SKM-1 (cell line): ENCODE data around the gene ACOXL.
"Not testable (repeated sequence)": the region's sequence is repeated elsewhere in the genome, so short reads cannot be mapped to it uniquely, and the experiment has no call there.

Experiments
- DNase-seq: peaks from one replicate; lab custom pipeline; 2025; ENCODE audit not compliant: unreplicated experiment; lab: John Stamatoyannopoulos, UW

ACOXL gene

DNA sequence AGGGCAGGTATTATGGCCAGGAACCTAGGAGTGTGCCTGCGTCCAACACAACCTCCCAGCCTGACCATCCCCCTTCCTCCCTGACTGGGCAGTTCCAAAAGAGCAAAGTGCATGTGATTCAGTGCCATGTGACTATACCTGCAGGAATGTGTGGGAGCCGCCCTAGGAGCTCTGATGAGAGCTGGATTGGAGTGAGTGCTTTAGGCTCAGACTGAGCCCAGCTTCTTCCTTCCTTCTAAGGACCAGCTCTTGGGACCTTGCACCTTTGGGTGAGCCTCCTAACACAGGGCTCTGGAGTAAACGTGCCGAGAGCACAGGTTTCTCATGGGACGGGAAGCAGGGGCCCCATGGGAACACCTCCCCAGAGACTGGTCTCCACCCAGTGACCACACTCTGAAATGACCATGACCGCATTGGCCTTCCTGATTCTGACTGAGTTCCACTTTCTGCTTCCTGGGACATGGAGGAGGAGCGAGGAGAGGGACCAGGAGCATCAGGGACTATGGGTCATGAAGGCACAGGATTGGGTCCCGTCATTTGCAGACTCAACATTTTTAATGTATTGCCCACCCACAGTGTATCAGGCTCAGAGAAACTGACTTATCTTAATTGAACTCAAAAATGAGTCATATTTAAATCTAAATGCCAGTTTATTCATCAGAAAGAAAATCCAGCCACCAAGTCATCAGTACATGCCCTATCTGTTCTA lies 300.5 kb downstream of the ACOXL start:
- no peak for DNase-seq

DNA sequence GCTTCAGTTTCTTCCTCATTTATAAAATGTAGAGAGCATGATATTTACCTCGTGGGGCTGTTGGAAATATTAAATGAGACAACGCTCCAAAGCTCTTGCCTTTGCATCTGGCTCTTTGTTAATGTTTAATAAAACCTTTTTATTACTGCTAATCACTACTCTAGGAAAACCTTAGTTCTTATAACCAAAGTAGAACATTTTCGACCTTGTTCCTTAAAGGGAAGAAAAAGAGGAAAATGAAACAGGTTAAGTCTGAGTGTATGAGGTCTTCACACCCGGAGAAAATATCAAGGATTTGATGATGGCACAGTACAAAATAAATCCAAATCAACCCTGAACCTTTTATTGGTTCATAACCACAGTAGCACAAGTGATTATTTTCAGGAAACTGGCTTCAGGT lies 301.8 kb downstream of the ACOXL start:
- DNase-seq, result no peak

DNA sequence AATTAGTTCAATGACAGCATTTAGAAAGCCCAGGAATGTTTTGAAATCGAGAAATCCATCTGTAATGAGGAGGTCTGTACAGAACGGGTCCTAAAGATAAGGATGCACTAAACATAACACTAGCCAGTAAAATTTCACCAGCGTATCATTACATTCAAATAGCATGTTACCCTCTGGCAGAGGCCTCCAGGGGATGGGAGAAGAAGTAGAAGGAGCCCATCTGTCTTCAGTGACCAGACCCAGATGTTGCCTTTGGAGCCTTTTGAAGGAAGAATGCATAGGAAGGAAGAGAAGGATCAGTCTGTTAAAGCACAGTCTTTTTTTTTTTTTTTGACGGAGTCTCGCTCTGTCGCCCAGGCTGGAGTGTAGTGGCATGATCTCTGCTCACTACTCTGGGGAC lies 302.2 kb downstream of the ACOXL start:
- no peak for DNase-seq

DNA sequence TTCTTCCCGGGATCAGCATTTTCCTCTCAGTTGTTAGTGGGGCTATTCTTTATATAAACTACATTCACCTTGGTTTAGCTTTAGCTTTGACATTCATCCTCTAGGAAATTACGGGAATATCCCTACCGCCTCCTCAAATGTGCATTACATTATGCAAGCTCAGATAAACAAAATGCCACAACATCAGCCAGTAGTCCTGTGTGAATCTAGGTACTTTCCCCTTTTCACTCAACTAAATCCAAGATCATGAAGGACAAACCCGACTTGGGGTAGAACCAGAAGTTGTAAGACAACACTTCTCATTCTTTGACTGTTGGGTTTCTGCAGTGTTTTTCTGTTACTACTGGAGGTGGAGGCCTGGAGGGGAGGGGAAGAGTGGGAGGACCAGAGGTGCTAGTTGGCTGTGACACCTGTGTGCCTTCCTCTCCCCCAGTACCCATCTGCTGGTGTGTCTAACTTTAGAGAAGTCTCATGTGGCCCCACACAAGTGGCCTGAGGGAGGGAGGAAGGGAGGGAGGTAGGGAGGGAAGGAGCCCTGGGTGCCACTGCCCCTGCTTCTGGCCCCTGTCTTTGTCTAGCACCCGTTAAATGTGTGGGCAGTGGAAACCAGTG lies 303.6 kb downstream of the ACOXL start:
- no peak for DNase-seq

DNA sequence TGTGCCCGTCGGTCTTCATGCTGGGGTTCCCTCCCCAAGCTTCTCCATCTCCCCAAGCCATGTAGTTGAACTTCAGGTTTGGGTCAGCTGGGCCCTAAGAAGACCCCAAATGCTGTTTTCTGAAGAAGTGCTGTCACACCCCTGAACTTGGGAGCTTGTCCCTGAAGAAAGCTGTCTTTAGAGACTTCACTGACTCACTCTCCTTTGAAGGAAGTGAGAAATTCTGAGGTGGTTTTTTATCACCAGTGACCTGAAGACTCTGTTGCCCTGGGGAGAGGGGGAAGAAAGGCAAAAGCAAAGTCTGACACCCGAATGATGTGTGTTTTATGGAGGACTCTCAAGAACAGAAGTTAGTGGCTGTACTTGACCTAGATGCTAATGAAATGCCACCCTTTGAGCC lies 304.8 kb downstream of the ACOXL start:
- DNase-seq, result peak; percentile 28

DNA sequence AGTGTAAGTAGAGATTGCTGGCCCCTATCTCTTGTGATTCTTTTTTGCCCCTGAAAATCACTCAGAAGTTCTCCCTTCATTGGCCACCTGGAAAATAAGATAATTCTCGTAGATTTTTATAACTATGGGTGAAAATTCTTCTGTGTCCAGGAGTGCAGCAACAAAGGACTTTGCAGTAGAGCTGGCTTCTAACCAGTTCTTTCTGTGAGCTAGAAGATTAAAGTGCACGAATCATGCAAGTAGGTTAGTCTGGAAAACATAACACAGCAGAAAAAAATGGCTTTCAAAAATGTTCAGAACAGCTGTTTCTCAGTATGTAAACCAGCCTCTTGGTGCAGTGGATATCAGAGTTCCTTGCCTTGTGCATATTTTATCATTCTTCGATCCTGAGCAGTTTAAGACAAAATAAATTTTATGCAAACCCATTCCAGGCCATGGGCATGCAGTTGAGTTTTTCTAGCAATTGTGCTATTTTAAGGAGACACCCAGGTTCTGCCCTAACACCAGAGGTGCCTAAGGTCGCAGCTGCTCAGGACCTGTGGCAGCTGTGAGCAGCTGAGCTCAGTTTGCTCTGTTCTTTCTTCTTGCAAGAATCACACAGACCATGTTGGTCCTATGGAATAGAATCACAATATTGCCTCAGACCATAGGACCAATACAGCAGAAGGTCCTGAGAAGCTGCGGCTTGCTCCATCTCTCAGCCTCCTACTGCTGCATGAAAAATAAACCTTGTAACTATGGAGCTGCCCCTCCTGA lies 307.4 kb downstream of the ACOXL start:
- no peak for DNase-seq

DNA sequence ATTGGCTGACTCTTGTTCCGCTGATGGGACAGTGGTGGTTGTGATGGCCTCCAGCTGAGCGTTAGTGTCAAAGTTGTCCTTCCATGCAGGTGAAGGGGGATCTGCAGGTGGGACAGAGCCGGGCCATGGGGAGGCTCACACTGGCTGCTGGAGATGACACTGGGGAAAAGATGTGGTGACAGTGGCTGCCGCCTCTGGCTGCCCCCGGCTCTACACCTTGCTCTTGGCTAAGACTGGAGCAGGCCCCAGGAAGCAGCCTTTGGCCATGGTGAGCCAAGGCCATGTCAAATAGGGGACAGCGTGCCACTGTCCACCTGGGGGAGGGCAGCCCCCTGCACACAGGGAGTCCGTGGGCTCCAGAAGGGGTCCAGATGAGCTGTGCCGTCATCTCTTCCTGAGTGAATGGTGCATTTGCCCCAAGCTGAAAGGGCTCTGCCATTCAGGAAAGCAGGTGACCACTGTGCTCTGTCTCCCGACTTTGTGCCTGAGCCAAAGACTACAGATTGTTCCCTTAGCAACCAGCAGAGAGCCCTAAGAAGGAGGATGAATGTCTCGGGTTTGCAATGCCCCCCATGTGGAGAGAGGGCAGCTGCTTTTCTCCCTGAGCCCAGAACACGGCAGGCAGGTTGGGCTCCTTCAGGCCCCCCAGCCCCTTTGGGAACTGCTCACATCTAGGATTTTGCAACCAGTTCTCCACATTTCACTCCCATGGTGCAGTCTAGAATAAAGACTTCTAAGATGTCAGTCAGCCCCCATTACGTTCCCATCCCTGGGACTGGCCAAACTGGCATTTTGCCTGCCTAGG lies 309.2 kb downstream of the ACOXL start:
- DNase-seq, result no peak

DNA sequence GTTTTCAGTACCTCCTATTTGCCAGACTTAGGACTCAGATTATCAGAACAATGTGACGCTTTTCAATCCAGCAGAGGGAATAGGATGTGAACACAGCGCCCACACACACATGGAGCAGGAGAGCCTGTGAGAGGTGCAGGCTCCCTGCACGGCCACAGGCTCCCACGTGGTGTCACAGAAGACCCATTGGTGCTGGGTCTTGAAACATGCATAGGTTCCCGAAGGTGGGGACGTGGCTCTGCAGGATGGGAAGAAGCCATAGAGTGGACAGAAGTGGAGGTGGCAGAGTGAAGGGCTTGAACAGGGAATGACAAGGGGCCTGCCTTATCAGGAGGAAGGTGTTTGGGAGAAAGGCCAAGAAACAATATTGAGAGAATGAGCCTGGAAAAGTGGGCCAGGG lies 309.9 kb downstream of the ACOXL start:
- DNase-seq, result no peak

DNA sequence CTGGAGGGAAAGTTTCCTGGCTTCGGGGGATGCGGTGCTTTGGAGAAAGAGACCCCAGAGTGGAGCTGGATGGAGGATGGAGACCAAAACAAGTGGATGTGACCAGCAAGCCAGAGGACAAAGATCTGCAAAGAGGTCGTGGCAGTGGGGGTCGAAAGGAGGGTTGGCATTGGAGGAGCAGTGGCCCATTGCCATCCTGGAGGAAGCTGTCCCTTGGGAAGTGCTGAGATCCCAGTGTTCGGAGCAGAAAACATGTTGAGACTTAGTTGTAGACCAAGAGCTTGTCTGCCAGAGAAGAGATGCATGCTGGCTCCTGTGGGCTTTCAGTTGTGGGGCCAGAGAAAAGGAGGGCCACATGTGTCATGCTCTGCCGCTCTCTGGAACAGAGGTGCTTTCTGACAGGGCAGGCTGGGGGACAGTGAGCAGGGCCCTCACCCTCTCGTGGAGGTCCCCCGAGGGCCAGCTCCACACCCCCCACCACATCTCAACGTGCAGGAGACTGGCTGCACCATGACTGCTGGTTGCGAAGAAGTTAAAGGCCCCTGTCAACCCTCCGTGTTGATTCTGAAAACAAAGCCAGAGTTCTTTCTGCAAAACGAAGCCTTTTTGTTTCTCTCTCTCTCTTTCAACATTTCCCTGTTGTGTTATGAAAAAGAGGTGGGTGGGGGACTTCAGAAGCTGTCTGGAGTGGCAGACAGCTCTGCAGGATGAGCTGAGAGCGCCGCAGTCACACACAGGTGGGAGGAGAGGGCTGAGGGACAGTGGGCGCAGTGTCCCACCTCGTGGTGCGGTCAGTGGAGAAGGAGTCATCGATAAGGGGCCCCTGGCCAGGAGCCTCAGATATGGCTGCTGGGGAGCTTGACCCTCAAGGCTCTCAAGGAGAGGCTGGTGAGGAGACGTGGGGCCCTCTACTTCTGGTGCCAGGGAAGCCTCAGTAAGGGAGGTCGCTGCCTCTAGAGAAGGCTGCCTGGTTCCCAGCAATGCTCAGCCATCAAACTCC lies 310.7 kb downstream of the ACOXL start:
- DNase-seq, result no peak

DNA sequence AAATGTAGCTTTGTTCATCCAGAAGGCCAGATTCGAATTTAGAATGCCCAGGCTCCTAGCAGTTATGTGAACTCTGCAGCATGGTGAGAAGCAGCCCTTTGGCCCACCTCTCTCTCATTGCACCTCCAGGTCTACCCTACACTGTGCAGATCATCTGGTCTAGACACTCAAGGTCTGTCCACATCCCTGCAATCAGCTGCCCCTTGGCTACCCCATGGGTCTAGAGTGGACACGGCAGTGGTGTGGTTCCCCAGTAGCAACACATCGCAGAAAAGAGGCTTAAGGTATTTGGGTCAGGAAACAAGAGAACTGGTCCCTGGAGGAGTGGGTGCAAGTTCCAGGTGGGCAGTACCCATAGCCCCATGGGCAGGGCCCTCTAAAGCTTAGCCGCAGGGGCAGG lies 311.7 kb downstream of the ACOXL start:
- no peak for DNase-seq

DNA sequence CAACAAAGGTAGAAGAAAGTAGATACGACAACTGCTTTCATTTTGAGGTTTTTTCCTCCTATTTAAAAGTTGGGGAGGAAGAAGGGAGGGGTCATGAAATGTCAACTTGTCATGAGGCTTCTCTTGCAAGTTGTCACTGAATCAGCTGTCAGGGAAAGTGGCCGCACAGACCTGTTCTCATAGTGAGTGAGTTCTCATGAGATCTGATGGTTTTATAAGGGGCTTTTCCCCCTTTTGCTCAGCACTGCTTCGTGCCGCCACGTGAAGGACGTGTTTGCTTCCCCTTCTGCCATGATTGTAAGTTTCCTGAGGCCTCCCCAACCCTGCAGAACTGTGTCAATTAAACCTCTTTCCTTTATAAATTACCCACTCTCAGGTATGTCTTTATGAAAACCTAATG lies 312.9 kb downstream of the ACOXL start:
- DNase-seq, result not testable (repeated sequence)

DNA sequence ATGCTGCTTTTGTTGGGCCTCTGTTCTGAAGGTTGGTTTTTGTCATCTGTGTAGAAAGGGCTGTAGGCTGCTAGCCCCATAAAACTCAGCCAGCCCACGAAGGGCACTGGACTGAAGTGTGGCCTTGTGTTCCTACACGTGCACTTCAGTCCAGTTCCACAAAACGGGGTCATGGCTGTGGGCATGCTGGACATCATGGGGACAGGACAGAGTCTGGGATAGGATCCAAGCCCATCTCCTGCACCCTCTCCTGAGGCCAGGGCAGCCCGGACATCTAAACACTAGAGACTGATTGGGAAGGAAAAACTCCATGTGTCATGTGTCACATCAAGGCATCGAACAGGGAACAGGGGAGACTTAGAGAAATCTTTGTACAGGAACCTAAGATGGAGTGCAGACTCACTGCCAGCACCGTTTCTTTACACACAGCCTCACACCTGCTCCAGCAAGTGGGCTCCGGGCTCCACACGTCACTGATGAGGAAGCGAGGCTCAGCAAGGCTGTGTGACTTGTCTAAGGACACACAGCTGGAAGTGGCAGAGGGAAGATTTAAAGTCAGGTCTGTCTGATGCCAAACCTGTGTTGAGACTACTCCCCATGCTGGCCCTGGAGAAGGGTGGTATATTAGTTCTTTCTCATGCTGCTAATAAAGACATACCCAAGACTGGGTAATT lies 313.5 kb downstream of the ACOXL start:
- DNase-seq, result no peak

DNA sequence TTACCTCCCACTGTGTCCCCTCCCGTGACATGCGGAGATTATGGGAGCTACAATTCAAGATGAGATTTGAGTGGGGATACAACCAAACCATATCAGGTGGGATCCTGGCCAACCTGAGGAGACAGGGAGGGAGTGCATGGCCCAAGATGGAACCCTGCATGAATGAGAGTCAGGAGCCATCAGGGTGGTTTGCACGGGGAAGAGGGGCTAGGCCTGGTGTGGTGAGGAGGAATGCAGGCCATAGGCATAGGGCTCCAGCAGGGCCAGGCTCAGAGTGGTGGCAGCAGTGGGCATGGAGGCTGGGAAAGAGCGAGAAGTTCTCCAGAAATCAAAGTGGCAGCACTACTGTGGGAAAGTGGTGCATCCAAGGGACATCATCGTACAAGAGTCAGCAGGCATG lies 314.3 kb downstream of the ACOXL start:
- DNase-seq, result no peak

DNA sequence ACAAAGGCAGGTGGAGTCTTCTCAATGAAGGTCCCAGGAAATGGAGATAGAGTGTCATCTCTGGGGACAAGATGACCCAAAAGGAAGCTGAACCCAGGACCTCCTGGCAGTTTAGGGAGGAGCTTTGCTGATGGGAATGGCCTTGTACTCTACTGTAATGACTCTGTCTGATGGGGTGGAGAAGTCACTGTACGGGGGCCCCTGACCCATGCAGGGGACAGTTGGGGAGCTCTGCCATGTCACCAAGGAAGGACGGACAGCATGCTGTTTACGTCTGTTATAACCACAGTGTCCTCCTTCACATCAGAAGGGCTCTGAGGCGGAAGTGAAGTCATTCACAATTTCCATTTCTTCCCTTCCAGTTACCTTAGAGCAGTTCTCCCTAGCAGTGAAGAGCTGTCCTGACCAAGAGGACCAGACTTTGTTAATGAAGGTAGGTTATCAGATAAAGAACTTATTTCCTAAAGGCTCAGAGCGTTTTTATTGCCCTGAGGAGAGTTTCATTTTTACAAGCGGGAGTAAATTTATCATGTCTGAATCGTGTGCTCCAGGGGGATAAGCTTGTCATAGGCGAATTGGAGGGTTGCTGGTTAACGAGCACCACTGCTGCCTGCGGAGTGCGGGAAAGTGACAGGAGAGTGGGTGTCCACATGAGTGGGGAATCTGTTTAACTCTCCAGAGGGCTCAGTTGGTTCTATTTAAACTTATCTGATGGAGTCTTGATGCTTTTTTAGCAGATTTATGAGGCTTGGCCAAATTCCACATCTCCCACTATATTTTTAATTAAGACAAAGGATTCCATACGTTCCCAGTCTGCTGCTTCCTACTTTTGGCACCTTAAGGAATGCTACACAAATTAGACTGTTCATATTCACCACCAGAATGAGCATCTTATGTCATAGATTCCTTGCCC lies 316.7 kb downstream of the ACOXL start:
- DNase-seq, result no peak

DNA sequence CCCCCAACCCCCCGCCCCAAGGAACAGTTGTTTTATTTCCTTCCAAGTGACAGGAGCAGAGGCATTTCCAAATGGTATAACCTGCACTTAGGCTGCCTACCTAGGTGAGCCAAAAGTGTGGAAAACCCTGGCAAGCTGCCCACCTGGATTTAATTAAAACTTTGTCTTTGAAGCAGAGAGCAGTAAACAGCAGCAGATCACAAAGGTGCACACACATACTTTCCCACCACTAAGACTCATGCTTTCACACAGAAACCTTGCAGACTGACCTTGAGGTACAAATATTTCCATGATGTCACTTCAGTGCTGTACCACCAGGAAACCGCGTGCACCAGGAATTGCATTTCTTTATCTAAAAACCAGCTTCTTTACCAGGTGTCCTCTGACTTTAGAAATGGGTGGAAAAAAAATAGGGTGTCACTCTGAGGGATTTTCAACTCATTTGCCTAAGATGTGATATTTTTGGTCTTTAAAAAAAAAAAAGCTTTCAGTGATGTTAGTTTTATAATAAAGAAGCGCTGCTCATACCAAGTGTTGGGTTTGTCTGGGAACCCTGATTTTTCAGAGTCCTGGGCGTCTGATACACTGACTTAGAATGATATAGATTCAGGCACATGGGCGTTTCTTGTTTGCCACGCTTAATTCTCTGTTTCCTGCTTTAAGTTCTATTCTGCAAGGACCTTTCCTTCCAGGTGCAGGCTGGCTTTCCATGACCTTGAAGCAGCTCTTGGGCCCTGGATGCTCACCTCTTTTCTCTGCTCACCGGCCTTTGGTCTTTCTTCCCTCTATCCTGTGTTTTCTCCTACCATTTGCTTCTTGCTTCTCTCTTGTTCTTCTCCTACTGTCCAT lies 317.6 kb downstream of the ACOXL start:
- DNase-seq, result no peak

DNA sequence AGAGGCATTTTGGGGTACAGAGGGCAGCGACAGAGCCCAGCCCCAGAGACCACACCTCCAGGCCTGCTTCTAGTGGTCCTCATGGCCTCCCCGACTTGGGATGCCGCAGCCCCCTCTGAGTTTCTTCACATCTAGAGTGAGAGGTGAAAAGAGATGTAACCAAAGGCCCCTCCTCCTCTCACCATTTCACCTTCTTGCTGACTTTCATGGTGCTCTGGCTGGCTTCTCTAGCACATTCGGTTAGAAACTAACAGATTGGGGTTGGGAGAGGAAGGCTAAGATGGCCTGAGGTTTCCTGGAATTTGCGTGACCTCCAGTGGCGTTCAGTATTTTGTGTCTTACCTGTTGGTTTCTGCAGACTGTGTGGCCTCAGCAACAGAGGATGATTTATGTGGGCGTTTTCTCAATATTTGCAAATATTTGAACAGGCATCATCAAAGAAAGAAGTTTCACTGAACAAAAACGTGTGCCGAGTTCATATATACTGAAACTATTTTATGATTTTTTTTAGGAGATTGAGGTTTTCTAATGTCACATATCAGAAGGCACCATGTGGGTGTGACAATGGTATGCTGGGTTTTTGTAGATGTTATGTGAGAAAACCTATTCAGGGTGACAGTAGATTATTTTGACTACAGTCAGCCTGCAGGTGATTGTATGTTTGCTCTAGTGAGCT lies 318.5 kb downstream of the ACOXL start:
- no peak for DNase-seq

DNA sequence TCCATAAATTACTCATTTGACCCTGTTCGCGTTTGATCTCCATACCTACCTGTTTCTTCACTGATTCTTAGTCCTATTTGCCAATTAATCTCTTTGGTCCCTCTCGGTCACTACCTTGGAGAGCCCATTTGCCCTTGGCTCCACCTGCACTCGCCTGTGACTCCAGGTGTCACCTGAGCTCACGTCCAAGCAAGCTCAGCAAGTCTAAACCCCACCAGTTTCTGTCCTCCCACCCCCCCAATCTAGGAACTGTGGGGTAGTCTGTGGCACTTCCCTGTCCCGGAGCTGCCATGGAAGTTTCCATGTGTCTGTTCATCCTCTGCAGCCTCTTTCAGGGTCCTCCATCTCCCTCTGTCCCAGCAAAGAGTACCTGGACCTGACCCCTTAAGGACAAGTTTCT lies 320.2 kb downstream of the ACOXL start:
- DNase-seq, result no peak
